ENCODE data around the gene PPME1.

Gene PPME1

GRCh38 chr11:74284466-74284865 lies 113.4 kb downstream of the PPME1 start:
- no peak for TF ChIP-seq CTCF (IDR thresholded peaks at IDR 0.05; ENCODE audit: low read depth, low read length)
- no peaks in the 10 kb centered on the region for H3K9me3 ChIP-seq (ENCODE audit: severe bottlenecking)
- DNase-seq = no peak

GRCh38 chr11:74288161-74288560 lies 117.1 kb downstream of the PPME1 start:
- H3K4me3 ChIP-seq (ENCODE audit: low read depth, low read length) = no peak overlapping the region
- DNase-seq = no peak
- no peak overlapping the region for H3K27ac ChIP-seq

More at GRCh38 chr11:74284466-74284865, 113.4 kb downstream of the PPME1 start:
- Histone ChIP-seq H3K27ac (no peak overlapping the region), H3K4me3 (ENCODE audit: low read depth, low read length) (no peak overlapping the region), H3K36me3 (no peaks in the 10 kb centered on the region), H3K27me3 (ENCODE audit: insufficient read depth, low read depth, severe bottlenecking) (no peaks in the 10 kb centered on the region)

GRCh38 chr11:74288911-74289310 lies 117.8 kb downstream of the PPME1 start:
- H3K4me3 ChIP-seq (ENCODE audit: low read depth, low read length) = no peak overlapping the region
- DNase-seq = no peak
- H3K27ac ChIP-seq = no peak overlapping the region
- no peaks in the 10 kb centered on the region for H3K27me3 ChIP-seq (ENCODE audit: insufficient read depth, low read depth, severe bottlenecking)
- H3K9me3 ChIP-seq (ENCODE audit: severe bottlenecking) = no peaks in the 10 kb centered on the region
- no peaks in the 10 kb centered on the region for H3K36me3 ChIP-seq
- no peak for TF ChIP-seq CTCF (IDR thresholded peaks at IDR 0.05; ENCODE audit: low read depth, low read length)

More at GRCh38 chr11:74288161-74288560, 117.1 kb downstream of the PPME1 start:
- Histone ChIP-seq H3K27me3 (ENCODE audit: insufficient read depth, low read depth, severe bottlenecking) (no peaks in the 10 kb centered on the region), H3K36me3 (no peaks in the 10 kb centered on the region), H3K9me3 (ENCODE audit: severe bottlenecking) (no peaks in the 10 kb centered on the region)
- TF ChIP-seq CTCF (IDR thresholded peaks at IDR 0.05; ENCODE audit: low read depth, low read length) = no peak

GRCh38 chr11:74297484-74297883 lies 126.4 kb downstream of the PPME1 start:
- H3K9me3 ChIP-seq (ENCODE audit: severe bottlenecking) = no peaks in the 10 kb centered on the region
- H3K27me3 ChIP-seq (ENCODE audit: insufficient read depth, low read depth, severe bottlenecking) = no peaks in the 10 kb centered on the region
- H3K36me3 ChIP-seq = no peaks in the 10 kb centered on the region
- TF ChIP-seq CTCF (IDR thresholded peaks at IDR 0.05; ENCODE audit: low read depth, low read length) = no peak
- DNase-seq = no peak
- no peak overlapping the region for H3K4me3 ChIP-seq (ENCODE audit: low read depth, low read length)
- no peak overlapping the region for H3K27ac ChIP-seq

- Histone ChIP-seq H3K9me3 (ENCODE audit: severe bottlenecking) (no peaks in the 10 kb centered on the region), H3K27ac (no peak overlapping the region), H3K36me3 (no peaks in the 10 kb centered on the region), H3K27me3 (ENCODE audit: insufficient read depth, low read depth, severe bottlenecking) (no peaks in the 10 kb centered on the region), H3K4me3 (ENCODE audit: low read depth, low read length) (no peak overlapping the region)
- TF ChIP-seq CTCF (IDR thresholded peaks at IDR 0.05; ENCODE audit: low read depth, low read length) = no peak
- DNase-seq = no peak
Measured at GRCh38 chr11:74299015-74299414, 127.9 kb downstream of the PPME1 start.
